ENCODE results near the gene INSIG1. TPM values are rescaled to one million over a fixed set of nuclear protein-coding genes. Genes with fewer than 3 reads are reported as not detected.
A peak's percentile ranks its signal among the peaks of the same experiment; 100 is the strongest.

INSIG1 gene
- total RNA-seq, 1 donor from 2014 or later: 21.8 TPM

GRCh38 chr7:155356323-155357105 lies 58.8 kb downstream of the INSIG1 start:
- no peak for DNase-seq (ENCODE audit: extremely low spot score, unreplicated experiment)
- Mint-ChIP-seq H3K4me1 (ENCODE audit: unreplicated experiment) (no peaks in the 10 kb centered on the region), H3K27ac (ENCODE audit: unreplicated experiment) (no peak overlapping the region), H3K36me3 (ENCODE audit: unreplicated experiment) (no peaks in the 10 kb centered on the region), H3K4me3 (ENCODE audit: unreplicated experiment) (no peak overlapping the region), H3K27me3 (ENCODE audit: unreplicated experiment) (peaks cover 32% of the 10 kb centered on the region), H3K9me3 (ENCODE audit: unreplicated experiment) (no peaks in the 10 kb centered on the region)
- TF ChIP-seq CTCF (IDR thresholded peaks at IDR 0.05): peak; percentile 57

- no peak for DNase-seq (ENCODE audit: extremely low spot score, unreplicated experiment)
- no peak overlapping the region for H3K4me3 Mint-ChIP-seq (ENCODE audit: unreplicated experiment)
- no peaks in the 10 kb centered on the region for H3K4me1 Mint-ChIP-seq (ENCODE audit: unreplicated experiment)
- no peak overlapping the region for H3K27ac Mint-ChIP-seq (ENCODE audit: unreplicated experiment)
- peaks cover 41% of the 10 kb centered on the region for H3K27me3 Mint-ChIP-seq (ENCODE audit: unreplicated experiment)
- H3K9me3 Mint-ChIP-seq (ENCODE audit: unreplicated experiment): no peaks in the 10 kb centered on the region
- no peaks in the 10 kb centered on the region for H3K36me3 Mint-ChIP-seq (ENCODE audit: unreplicated experiment)
- no peak for TF ChIP-seq CTCF (IDR thresholded peaks at IDR 0.05)
Measured at GRCh38 chr7:155357573-155358041, 59.9 kb downstream of the INSIG1 start.

- Mint-ChIP-seq H3K27me3 (ENCODE audit: unreplicated experiment) (peaks cover 44% of the 10 kb centered on the region), H3K36me3 (ENCODE audit: unreplicated experiment) (no peaks in the 10 kb centered on the region), H3K27ac (ENCODE audit: unreplicated experiment) (no peak overlapping the region), H3K4me1 (ENCODE audit: unreplicated experiment) (no peaks in the 10 kb centered on the region), H3K4me3 (ENCODE audit: unreplicated experiment) (no peak overlapping the region), H3K9me3 (ENCODE audit: unreplicated experiment) (no peaks in the 10 kb centered on the region)
- DNase-seq (ENCODE audit: extremely low spot score, unreplicated experiment): no peak
- TF ChIP-seq CTCF (IDR thresholded peaks at IDR 0.05): no peak
Measured at GRCh38 chr7:155358066-155358947, 60.6 kb downstream of the INSIG1 start.

GRCh38 chr7:155358948-155359712 lies 61.5 kb downstream of the INSIG1 start:
- H3K9me3 Mint-ChIP-seq (ENCODE audit: unreplicated experiment): no peaks in the 10 kb centered on the region
- no peaks in the 10 kb centered on the region for H3K4me1 Mint-ChIP-seq (ENCODE audit: unreplicated experiment)
- DNase-seq (ENCODE audit: extremely low spot score, unreplicated experiment): no peak
- H3K4me3 Mint-ChIP-seq (ENCODE audit: unreplicated experiment): no peak overlapping the region
- no peak overlapping the region for H3K27ac Mint-ChIP-seq (ENCODE audit: unreplicated experiment)
- H3K27me3 Mint-ChIP-seq (ENCODE audit: unreplicated experiment): peaks cover 52% of the 10 kb centered on the region
- H3K36me3 Mint-ChIP-seq (ENCODE audit: unreplicated experiment): no peaks in the 10 kb centered on the region
- no peak for TF ChIP-seq CTCF (IDR thresholded peaks at IDR 0.05)

Other genes starting within 250 kb of the INSIG1 start
- not detected in 2 replicates for gene HTR5A, start 227.6 kb upstream of the INSIG1 start, total RNA-seq
- 3.3 and 3.4 TPM in 2 replicates for gene EN2, start 160.3 kb downstream of the INSIG1 start, total RNA-seq
- not detected in 2 replicates for gene CNPY1, start 248.7 kb downstream of the INSIG1 start, total RNA-seq